Measurements from ENCODE around the gene UGT1A5.
"Not testable (repeated sequence)": the region's sequence is repeated elsewhere in the genome, so short reads cannot be mapped to it uniquely, and the experiment has no call there.

UGT1A5 gene

DNA sequence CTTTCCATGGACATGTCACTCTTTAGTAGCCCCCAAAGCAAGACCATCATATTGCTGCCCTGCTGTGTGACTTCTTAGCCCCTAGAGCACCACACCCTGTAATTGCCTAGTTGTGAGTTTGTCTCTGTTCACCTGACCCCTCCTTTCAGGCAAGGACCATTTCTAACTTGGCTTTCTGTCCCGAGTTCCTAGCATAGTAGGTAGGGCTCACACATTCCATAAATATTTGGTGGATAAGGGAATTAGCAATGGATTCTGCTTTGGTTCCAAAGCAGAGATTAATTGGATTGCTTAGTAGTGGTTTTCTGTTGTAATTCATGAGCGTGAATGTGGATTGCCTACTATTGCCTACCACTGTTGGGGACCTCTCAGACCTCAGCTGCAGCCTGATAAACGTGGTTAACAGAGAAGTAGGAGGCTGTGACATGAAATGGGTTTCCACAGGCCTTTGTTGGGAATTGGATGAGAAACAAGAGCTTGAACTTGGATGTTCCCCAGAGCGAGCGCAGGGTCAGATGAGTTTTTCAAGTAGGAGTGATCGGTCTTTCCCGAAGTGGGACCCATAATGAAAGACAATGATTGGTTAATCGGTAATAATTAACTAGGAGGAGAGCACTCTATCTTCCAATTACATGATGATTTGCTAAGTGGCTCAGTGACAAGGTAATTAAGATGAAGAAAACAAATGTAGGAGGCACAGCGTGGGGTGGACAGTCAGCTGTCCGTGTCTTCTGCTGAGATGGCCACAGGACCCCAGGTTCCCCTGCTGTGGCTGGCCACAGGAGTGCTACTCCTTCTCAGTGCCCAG lies 34.0 kb downstream of the UGT1A5 start:
- no peak for DNase-seq (ENCODE audit: low spot score)

DNA sequence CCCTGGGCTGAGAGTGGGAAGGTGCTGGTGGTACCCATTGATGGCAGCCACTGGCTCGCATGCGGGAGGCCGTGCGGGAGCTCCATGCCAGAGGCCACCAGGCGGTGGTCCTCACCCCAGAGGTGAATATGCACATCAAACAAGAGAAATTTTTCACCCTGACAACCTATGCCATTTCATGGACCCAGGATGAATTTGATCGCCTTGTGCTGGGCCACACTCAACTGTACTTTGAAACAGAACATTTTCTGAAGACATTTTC lies 34.5 kb downstream of the UGT1A5 start:
- no peak for DNase-seq (ENCODE audit: low spot score)

DNA sequence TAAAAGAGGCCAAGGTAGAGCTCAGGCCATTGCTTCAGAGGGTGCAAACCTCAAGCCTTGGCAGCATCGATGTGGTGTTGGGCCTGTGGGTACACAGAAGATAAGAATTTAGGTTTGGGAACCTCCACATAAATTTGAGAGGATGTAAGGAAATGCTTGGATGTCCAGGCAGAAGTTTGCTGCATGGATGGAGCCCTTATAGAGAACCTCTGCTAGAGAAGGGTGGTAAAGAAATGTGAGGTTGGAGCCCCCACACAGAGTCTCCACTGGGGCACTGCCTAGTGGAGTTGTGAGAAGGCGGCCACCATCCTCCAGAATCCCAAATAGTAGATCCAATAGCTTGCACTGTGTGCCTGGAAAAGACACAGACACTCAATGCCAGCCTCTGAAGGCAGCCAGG lies 38.0 kb downstream of the UGT1A5 start:
- DNase-seq (ENCODE audit: low spot score): not testable (repeated sequence)

DNA sequence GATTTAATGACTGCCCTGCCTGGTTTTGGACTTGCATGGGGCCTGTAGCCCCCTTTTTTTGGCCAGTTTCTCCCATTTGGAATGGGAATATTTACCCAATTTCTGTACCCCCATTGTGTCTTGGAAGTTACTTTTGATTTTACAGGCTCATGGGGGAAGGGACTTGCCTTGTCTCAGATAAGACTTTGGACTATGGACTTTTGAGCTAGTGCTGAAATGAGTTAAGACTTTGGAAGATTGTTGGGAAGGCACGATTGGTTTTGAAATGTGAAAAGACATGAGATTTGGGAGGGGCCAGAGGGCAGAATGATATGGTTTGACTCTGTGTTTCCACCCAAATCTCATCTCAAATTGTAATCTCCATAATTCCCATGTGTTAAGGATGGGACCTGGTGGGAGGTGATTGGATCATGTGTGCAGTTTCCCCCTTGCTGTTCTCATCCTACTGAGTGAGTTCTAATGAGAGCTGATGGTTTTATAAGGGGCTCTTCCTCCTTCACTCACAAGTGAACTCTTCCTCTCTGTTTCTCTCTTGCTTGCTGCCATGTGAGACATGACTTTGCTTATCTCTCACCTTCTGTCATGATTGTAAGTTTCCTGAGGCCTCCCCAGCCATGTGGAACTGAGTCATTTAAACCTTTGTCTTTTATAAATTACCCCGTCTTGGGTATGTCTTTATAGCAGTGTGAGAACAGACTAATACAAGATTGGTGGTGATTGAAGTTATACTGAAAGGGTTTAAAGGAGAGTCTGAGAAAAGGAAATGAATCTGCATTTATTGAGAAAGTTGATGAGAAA lies 38.7 kb downstream of the UGT1A5 start:
- DNase-seq (ENCODE audit: low spot score): not testable (repeated sequence)

GRCh38 chr2:233754872-233755611 lies 42.3 kb downstream of the UGT1A5 start:
- DNase-seq (ENCODE audit: low spot score): no peak

GRCh38 chr2:233756429-233757081 lies 43.8 kb downstream of the UGT1A5 start:
- DNase-seq (ENCODE audit: low spot score): peak; percentile 70

- DNase-seq (ENCODE audit: low spot score): no peak
Measured at GRCh38 chr2:233758141-233758540, 45.4 kb downstream of the UGT1A5 start.

- no peak for DNase-seq (ENCODE audit: low spot score)
Measured at GRCh38 chr2:233758849-233759248, 46.1 kb downstream of the UGT1A5 start.

DNA sequence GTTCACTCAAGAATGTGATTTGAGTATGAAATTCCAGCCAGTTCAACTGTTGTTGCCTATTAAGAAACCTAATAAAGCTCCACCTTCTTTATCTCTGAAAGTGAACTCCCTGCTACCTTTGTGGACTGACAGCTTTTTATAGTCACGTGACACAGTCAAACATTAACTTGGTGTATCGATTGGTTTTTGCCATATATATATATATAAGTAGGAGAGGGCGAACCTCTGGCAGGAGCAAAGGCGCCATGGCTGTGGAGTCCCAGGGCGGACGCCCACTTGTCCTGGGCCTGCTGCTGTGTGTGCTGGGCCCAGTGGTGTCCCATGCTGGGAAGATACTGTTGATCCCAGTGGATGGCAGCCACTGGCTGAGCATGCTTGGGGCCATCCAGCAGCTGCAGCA lies 47.3 kb downstream of the UGT1A5 start, which contains the start of gene UGT1A1:
Gene UGT1A1 (plus strand): TSS at position 228 of the 400 bp plus-strand sequence. CDS start 18 bp downstream, at position 246.
- DNase-seq (ENCODE audit: low spot score): peak; percentile 35

GRCh38 chr2:233761040-233761769 lies 48.5 kb downstream of the UGT1A5 start:
- DNase-seq (ENCODE audit: low spot score): no peak

DNA sequence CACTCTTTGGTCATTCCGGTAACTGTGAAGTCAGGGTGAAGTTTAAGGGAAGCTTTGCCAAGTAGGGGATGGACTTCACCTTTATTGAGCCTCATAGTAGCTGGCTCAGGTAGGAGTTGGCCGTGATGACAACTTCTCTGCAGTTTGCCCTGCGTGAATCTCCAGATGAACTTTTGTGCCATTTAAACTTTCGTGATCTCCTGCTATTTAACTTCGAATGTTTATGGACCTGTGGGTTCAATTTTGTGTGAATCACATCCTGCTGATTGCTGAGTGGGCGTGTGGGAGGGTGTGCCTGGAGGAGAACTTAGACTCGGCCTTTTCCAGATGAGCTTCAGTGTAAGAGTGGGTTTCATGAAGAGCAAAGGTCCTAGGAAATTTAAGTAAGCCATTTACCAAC lies 51.6 kb downstream of the UGT1A5 start:
- DNase-seq (ENCODE audit: low spot score): no peak

DNA sequence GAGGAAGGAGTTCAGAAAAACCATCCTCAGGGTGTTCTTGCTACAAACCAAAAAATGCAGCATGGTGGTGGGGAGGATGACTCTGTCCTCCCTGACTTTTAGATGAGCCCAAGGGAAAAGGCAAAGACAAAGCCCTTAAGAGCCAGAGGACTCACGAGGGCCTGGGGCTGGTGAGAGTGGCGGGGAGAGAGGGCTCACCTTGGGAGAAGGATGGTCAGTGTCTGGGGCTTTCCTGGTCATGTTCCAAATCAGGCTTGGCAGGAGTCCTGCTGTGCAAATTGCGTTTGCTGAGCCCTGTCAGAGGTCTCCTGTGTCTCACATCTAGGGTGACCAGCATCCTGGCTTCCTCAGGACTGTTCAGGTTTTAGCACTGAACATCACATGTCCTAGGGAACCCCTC lies 52.1 kb downstream of the UGT1A5 start:
- no peak for DNase-seq (ENCODE audit: low spot score)

DNA sequence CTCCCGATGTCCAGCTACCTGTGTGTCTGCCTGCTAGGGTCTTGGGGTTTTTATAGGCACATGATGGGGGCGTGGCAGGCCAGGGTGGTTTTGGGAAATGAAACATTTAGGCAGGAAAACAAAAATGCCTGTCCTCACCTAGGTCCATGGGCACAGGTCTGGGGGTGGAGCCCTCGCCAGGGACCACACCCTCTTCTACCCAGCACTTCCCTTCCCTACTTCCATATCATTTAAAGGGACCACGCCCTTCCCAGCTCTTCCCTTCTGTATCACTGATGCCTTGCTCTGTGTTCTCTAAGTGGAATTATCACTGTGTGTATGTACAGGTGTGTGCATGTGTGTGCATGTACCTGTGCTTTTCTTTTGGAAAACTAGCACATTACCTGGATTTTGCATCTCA lies 53.7 kb downstream of the UGT1A5 start:
- DNase-seq (ENCODE audit: low spot score): no peak

DNA sequence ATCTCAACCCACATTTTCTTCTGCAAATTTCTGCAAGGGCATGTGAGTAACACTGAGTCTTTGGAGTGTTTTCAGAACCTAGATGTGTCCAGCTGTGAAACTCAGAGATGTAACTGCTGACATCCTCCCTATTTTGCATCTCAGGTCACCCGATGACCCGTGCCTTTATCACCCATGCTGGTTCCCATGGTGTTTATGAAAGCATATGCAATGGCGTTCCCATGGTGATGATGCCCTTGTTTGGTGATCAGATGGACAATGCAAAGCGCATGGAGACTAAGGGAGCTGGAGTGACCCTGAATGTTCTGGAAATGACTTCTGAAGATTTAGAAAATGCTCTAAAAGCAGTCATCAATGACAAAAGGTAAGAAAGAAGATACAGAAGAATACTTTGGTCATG lies 55.4 kb downstream of the UGT1A5 start:
- no peak for DNase-seq (ENCODE audit: low spot score)

- DNase-seq (ENCODE audit: low spot score): no peak
Measured at GRCh38 chr2:233769260-233769659, 56.6 kb downstream of the UGT1A5 start.

DNA sequence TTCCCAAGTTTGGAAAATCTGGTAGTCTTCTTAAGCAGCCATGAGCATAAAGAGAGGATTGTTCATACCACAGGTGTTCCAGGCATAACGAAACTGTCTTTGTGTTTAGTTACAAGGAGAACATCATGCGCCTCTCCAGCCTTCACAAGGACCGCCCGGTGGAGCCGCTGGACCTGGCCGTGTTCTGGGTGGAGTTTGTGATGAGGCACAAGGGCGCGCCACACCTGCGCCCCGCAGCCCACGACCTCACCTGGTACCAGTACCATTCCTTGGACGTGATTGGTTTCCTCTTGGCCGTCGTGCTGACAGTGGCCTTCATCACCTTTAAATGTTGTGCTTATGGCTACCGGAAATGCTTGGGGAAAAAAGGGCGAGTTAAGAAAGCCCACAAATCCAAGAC lies 59.4 kb downstream of the UGT1A5 start:
- no peak for DNase-seq (ENCODE audit: low spot score)

DNA sequence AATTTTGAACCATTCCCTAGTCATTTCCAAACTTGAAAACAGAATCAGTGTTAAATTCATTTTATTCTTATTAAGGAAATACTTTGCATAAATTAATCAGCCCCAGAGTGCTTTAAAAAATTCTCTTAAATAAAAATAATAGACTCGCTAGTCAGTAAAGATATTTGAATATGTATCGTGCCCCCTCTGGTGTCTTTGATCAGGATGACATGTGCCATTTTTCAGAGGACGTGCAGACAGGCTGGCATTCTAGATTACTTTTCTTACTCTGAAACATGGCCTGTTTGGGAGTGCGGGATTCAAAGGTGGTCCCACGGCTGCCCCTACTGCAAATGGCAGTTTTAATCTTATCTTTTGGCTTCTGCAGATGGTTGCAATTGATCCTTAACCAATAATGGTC lies 59.9 kb downstream of the UGT1A5 start:
- DNase-seq (ENCODE audit: low spot score): no peak

GRCh38 chr2:233773854-233774253 lies 61.1 kb downstream of the UGT1A5 start:
- DNase-seq (ENCODE audit: low spot score): no peak

- DNase-seq (ENCODE audit: low spot score): no peak
Measured at GRCh38 chr2:233775414-233775813, 62.7 kb downstream of the UGT1A5 start.

DNA sequence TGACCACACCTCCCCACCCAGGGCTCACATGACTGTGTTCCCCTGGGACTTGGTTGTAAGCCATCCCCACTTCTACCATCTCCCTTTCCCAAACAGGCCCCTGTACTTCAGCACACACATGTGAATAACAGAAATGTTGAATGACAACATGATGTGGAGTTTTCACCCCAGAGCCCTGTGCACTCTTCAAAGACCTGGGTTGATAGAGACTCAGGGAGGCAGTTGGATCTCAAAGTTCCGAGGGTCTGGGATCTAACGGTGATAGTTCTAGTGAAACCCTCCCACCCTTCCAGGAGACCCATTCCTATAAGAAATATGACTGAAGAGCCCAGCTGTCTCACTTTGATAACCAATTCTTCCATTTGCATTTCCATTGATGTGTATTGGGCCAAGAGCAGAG lies 65.3 kb downstream of the UGT1A5 start, which contains the start of gene MROH2A:
Gene MROH2A (plus strand): TSS at position 301 of the 400 bp plus-strand sequence. CDS start 1,029 bp downstream, outside the sequence.
- no peak for DNase-seq (ENCODE audit: low spot score)

DNA sequence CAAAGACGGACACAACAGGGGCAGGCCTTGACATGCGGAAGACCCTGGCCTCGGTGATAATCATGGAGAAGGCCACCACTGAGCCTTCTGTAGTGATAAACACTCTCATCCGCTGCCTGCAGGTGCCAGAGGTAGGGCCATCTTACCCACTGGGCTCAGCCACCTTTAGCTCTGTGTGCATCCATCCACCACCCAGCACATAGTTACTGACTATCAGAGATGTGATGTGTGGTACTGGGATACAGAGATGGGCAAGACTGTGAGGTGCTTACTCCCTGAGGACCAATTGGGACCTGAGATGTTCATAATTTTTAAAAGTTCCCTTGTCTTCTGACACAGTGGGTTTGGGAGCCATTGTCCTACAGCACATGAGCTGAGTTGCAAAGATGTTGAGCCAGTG lies 67.0 kb downstream of the UGT1A5 start:
- no peak for DNase-seq (ENCODE audit: low spot score)
